Fibroblast of pulmonary artery (primary cell): ENCODE measurements around the gene FBXO48.

Experiments
- DNase-seq: peaks from one replicate; pipeline ENCODE4 v3.0.0-alpha.2; 2010; ENCODE audit warnings: low read depth
- H3K4me3 ChIP-seq: replicated peaks from 2 replicates; pipeline ENCODE4 v1.5.1; 2011; ENCODE audit warnings: low read depth, mild to moderate bottlenecking, control low read depth, low read length, moderate library complexity
- CTCF ChIP-seq: IDR thresholded peaks from 2 replicates; pipeline ENCODE4 v1.5.1; 2011; ENCODE audit warnings: mild to moderate bottlenecking, control low read depth, low read length, inconsistent platforms; ENCODE audit errors: missing control alignments

Gene FBXO48

GRCh38 chr2:68431316-68431972, 35.6 kb downstream of the FBXO48 start:
- H3K4me3 ChIP-seq: no peak overlapping the region
- no peak for TF ChIP-seq CTCF
- no peak for DNase-seq

GRCh38 chr2:68429311-68429826, 37.7 kb downstream of the FBXO48 start:
- DNase-seq: peak; percentile 27
- no peak for TF ChIP-seq CTCF
- H3K4me3 ChIP-seq: no peak overlapping the region

- no peak for DNase-seq
- no peak overlapping the region for H3K4me3 ChIP-seq
- no peak for TF ChIP-seq CTCF
Measured at GRCh38 chr2:68428746-68429145, 38.3 kb downstream of the FBXO48 start.

- no peak for TF ChIP-seq CTCF
- no peak for DNase-seq
- H3K4me3 ChIP-seq: no peak overlapping the region
Measured at GRCh38 chr2:68428126-68428525, 39.0 kb downstream of the FBXO48 start.

- TF ChIP-seq CTCF: no peak
- no peak for DNase-seq
- H3K4me3 ChIP-seq: no peak overlapping the region
Measured at GRCh38 chr2:68426848-68427579, 40.1 kb downstream of the FBXO48 start.

GRCh38 chr2:68426446-68426845, 40.6 kb downstream of the FBXO48 start:
- no peak overlapping the region for H3K4me3 ChIP-seq
- no peak for TF ChIP-seq CTCF
- DNase-seq: no peak
